ENCODE measurements around the gene HSPG2. TPM values are rescaled to one million over a fixed set of nuclear protein-coding genes. Genes with fewer than 3 reads are reported as not detected.
"Not testable (repeated sequence)": the region's sequence is repeated elsewhere in the genome, so short reads cannot be mapped to it uniquely, and the experiment has no call there.

The HSPG2 gene
- 1 to 10 TPM; 3.2 to 3.8 TPM for total RNA-seq

- no peak for DNase-seq
- CTCF ChIA-PET: interaction anchor here (0.9 kb wide), 1 partner anchor 15 kb away, joined by 3 read pairs; no protein-coding TSS in a partner anchor
- POLR2A ChIA-PET: no interaction called here
- H3K4me1 Mint-ChIP-seq (ENCODE audit: low read depth): peaks cover 18% of the 10 kb centered on the region
- ATAC-seq: peak; percentile 72
- H3K36me3 Mint-ChIP-seq (ENCODE audit: low read depth): no peaks in the 10 kb centered on the region
- H3K27ac Mint-ChIP-seq: no peak within 1 kb of the TSS
- H3K27me3 Mint-ChIP-seq (ENCODE audit: low read depth): peaks cover 27% of the 10 kb centered on the region
- H3K4me3 Mint-ChIP-seq: peak within 1 kb of the TSS; percentile 81
- no peaks in the 10 kb centered on the region for H3K9me3 Mint-ChIP-seq (ENCODE audit: insufficient read depth)
These were observed at the start of gene HSPG2 for GRCh38 chr1:21937034-21937371. HSPG2 (minus strand) TSS chr1:21937310; CDS start chr1:21937217, 93 bp downstream.

- H3K9me3 Mint-ChIP-seq (ENCODE audit: insufficient read depth); H3K36me3 Mint-ChIP-seq (ENCODE audit: low read depth); H3K4me3 Mint-ChIP-seq; ATAC-seq; H3K4me1 Mint-ChIP-seq (ENCODE audit: low read depth); DNase-seq; CTCF ChIA-PET; H3K27me3 Mint-ChIP-seq (ENCODE audit: low read depth); H3K27ac Mint-ChIP-seq: not testable (repeated sequence)
- POLR2A ChIA-PET: interaction anchor here (0.6 kb wide), 1 partner anchor 1174 kb away, joined by 3 read pairs; no protein-coding TSS in a partner anchor
These were observed 49.3 kb upstream of the HSPG2 start for GRCh38 chr1:21986386-21986785.

GRCh38 chr1:21985893-21986292, 48.8 kb upstream of the HSPG2 start:
- ATAC-seq; POLR2A ChIA-PET; H3K9me3 Mint-ChIP-seq (ENCODE audit: insufficient read depth): not testable (repeated sequence)

GRCh38 chr1:21983539-21983938, 46.4 kb upstream of the HSPG2 start:
- POLR2A ChIA-PET: interaction anchor here (0.6 kb wide), 1 partner anchor 15 kb away, joined by 3 read pairs; no protein-coding TSS in a partner anchor
- H3K9me3 Mint-ChIP-seq (ENCODE audit: insufficient read depth); H3K4me3 Mint-ChIP-seq; H3K27ac Mint-ChIP-seq; ATAC-seq; H3K36me3 Mint-ChIP-seq (ENCODE audit: low read depth); DNase-seq; CTCF ChIA-PET; H3K4me1 Mint-ChIP-seq (ENCODE audit: low read depth); H3K27me3 Mint-ChIP-seq (ENCODE audit: low read depth): not testable (repeated sequence)

More at GRCh38 chr1:21985893-21986292, 48.8 kb upstream of the HSPG2 start:
- H3K27me3 Mint-ChIP-seq (ENCODE audit: low read depth); H3K4me1 Mint-ChIP-seq (ENCODE audit: low read depth); H3K36me3 Mint-ChIP-seq (ENCODE audit: low read depth); H3K4me3 Mint-ChIP-seq; CTCF ChIA-PET; H3K27ac Mint-ChIP-seq; DNase-seq: not testable (repeated sequence)

GRCh38 chr1:21982122-21982521, 45.0 kb upstream of the HSPG2 start:
- H3K4me1 Mint-ChIP-seq (ENCODE audit: low read depth); H3K4me3 Mint-ChIP-seq; H3K36me3 Mint-ChIP-seq (ENCODE audit: low read depth); ATAC-seq; H3K9me3 Mint-ChIP-seq (ENCODE audit: insufficient read depth); H3K27ac Mint-ChIP-seq; POLR2A ChIA-PET; DNase-seq; H3K27me3 Mint-ChIP-seq (ENCODE audit: low read depth): not testable (repeated sequence)
- CTCF ChIA-PET: interaction anchor here (1.1 kb wide), 1 partner anchor 42 kb away, joined by 3 read pairs; no protein-coding TSS in a partner anchor

GRCh38 chr1:21981253-21981652, 44.1 kb upstream of the HSPG2 start:
- H3K27me3 Mint-ChIP-seq (ENCODE audit: low read depth); H3K4me1 Mint-ChIP-seq (ENCODE audit: low read depth); DNase-seq; H3K4me3 Mint-ChIP-seq; H3K27ac Mint-ChIP-seq; POLR2A ChIA-PET; H3K36me3 Mint-ChIP-seq (ENCODE audit: low read depth); H3K9me3 Mint-ChIP-seq (ENCODE audit: insufficient read depth); ATAC-seq: not testable (repeated sequence)
- CTCF ChIA-PET: interaction anchor here (1.1 kb wide), 1 partner anchor 44 kb away, joined by 3 read pairs; no protein-coding TSS in a partner anchor

- ATAC-seq (peak; percentile 79), DNase-seq (peak; percentile 34)
- H3K36me3 Mint-ChIP-seq (ENCODE audit: low read depth); H3K27me3 Mint-ChIP-seq (ENCODE audit: low read depth); H3K9me3 Mint-ChIP-seq (ENCODE audit: insufficient read depth); H3K4me1 Mint-ChIP-seq (ENCODE audit: low read depth); POLR2A ChIA-PET; H3K4me3 Mint-ChIP-seq; H3K27ac Mint-ChIP-seq: not testable (repeated sequence)
- CTCF ChIA-PET: interaction anchor here (1.1 kb wide), 1 partner anchor 44 kb away, joined by 3 read pairs; no protein-coding TSS in a partner anchor
These were observed 43.6 kb upstream of the HSPG2 start for GRCh38 chr1:21980515-21981220.

GRCh38 chr1:21978209-21978608, 41.1 kb upstream of the HSPG2 start:
- ATAC-seq, CTCF ChIA-PET: not testable (repeated sequence)

GRCh38 chr1:21976703-21977239, 39.7 kb upstream of the HSPG2 start, which contains the start of gene CELA3B:
CELA3B (plus strand) TSS chr1:21977022; CDS start chr1:21977040, 18 bp downstream.
- H3K27me3 Mint-ChIP-seq (ENCODE audit: low read depth); CTCF ChIA-PET; ATAC-seq; H3K4me1 Mint-ChIP-seq (ENCODE audit: low read depth); H3K9me3 Mint-ChIP-seq (ENCODE audit: insufficient read depth); H3K36me3 Mint-ChIP-seq (ENCODE audit: low read depth); DNase-seq; H3K27ac Mint-ChIP-seq; POLR2A ChIA-PET; H3K4me3 Mint-ChIP-seq: not testable (repeated sequence)

More at GRCh38 chr1:21978209-21978608, 41.1 kb upstream of the HSPG2 start:
- POLR2A ChIA-PET; H3K36me3 Mint-ChIP-seq (ENCODE audit: low read depth); H3K4me1 Mint-ChIP-seq (ENCODE audit: low read depth); H3K27ac Mint-ChIP-seq; H3K4me3 Mint-ChIP-seq; DNase-seq; H3K9me3 Mint-ChIP-seq (ENCODE audit: insufficient read depth); H3K27me3 Mint-ChIP-seq (ENCODE audit: low read depth): not testable (repeated sequence)

GRCh38 chr1:21975296-21975695, 38.2 kb upstream of the HSPG2 start:
- POLR2A ChIA-PET; H3K4me3 Mint-ChIP-seq; CTCF ChIA-PET; DNase-seq; ATAC-seq; H3K27me3 Mint-ChIP-seq (ENCODE audit: low read depth); H3K27ac Mint-ChIP-seq; H3K36me3 Mint-ChIP-seq (ENCODE audit: low read depth); H3K9me3 Mint-ChIP-seq (ENCODE audit: insufficient read depth); H3K4me1 Mint-ChIP-seq (ENCODE audit: low read depth): not testable (repeated sequence)

GRCh38 chr1:21974699-21975098, 37.6 kb upstream of the HSPG2 start:
- H3K27me3 Mint-ChIP-seq (ENCODE audit: low read depth); CTCF ChIA-PET; ATAC-seq; H3K9me3 Mint-ChIP-seq (ENCODE audit: insufficient read depth); H3K27ac Mint-ChIP-seq; POLR2A ChIA-PET; H3K4me1 Mint-ChIP-seq (ENCODE audit: low read depth); H3K4me3 Mint-ChIP-seq; DNase-seq; H3K36me3 Mint-ChIP-seq (ENCODE audit: low read depth): not testable (repeated sequence)

GRCh38 chr1:21973948-21974347, 36.8 kb upstream of the HSPG2 start:
- H3K36me3 Mint-ChIP-seq (ENCODE audit: low read depth); H3K4me3 Mint-ChIP-seq; H3K27me3 Mint-ChIP-seq (ENCODE audit: low read depth); H3K27ac Mint-ChIP-seq; POLR2A ChIA-PET; DNase-seq; ATAC-seq; H3K9me3 Mint-ChIP-seq (ENCODE audit: insufficient read depth); H3K4me1 Mint-ChIP-seq (ENCODE audit: low read depth); CTCF ChIA-PET: not testable (repeated sequence)
